ENCODE measurements around the gene MYO3B.

The MYO3B gene

GRCh38 chr2:170375192-170375591, 197.2 kb downstream of the MYO3B start:
- no peak for DNase-seq

- no peak for DNase-seq
Measured at GRCh38 chr2:170377500-170378207, 199.7 kb downstream of the MYO3B start.

DNA sequence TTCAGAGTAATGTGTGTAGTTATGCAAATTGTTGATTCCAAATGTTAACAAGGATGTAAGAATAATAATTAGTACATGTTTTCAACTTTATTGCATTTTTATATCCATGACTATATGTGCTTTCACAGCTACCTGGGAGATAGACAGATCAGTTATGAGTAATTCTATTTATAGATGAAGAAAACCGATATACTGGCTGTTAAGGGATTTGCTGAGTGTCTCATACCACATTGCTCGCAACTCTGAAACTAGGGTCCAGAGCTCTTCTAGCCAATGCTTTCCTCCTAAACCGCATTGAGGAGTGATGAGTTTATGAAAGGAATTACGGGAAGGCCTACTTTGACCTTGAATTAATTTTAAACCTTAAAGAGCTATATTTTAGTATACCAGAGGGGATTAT, 202.3 kb downstream of the MYO3B start:
- DNase-seq: no peak

GRCh38 chr2:170381678-170382077, 203.7 kb downstream of the MYO3B start:
- DNase-seq: no peak

DNA sequence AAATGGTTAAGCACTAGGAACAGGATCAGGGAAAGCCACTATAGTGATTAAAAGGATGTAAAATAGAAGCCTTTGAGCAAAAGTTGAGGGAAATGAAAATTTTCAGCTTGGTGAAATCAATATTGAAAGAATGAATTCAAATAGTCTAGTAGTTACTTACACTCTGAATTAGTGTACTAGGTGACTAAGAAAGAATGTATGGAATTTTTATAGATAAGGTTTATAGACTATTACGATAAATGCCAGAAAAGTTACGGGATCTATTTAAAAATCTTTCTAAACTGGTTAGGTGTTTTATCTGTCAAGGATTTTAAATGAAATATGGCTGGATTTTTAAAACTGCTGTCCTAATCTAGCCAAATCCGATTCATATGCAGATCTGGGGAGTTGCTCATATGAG, 208.6 kb downstream of the MYO3B start:
- DNase-seq: no peak

GRCh38 chr2:170391018-170391417, 213.1 kb downstream of the MYO3B start:
- DNase-seq: no peak

DNA sequence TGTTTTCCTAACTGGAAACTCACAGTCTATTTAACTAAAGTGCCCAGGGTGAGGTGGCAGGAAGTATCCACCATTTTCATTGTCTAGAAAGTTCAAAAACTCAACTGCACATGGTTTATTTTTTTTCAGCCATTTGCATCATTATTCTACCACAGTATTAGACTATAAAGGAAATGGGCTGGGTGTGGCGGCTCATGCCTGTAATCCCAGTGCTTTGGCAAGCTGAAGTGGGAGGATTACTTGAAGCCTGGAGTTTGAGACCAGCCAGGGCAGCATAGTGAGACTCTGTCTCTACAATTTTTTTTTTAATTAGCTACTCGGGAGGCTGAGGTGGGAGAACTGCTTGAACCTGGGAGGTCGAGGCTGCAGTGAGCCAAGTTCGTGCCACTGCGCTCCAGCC, 213.8 kb downstream of the MYO3B start:
- DNase-seq: no peak

- no peak for DNase-seq
Measured at GRCh38 chr2:170393861-170394498, 216.0 kb downstream of the MYO3B start.

- no peak for DNase-seq
Measured at GRCh38 chr2:170394641-170395387, 216.9 kb downstream of the MYO3B start.

DNA sequence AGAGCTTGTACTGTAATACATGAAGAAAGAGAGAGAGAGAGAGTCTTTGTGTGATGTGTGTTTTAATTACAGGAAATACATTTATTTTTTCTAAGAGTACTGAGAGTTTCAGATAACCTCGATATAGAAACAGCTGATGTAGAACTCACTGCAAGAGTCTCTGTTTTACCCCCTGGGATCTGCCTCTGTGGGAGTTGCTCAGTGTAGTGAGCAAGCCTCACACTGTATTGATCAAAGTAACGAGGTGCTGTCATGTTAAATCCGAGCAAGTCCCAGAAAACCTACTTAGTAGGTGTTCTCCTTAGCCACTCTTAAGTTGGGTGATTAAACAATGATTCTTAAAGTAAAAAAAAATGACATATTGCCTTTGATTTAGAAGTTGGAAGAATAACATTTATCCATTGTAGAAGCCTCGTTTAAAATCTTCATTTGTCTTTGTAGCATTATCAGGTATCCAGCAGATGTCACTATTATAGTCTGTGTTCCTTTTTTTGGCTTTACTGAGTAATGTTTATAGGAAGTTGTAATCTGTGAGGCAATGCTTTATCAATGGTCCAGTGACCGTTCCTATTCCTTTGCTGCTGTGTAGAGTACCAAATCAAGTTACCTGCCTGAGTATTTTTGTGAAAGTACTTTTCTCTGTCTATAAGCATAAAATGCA, 219.0 kb downstream of the MYO3B start:
- DNase-seq: peak; percentile 26

DNA sequence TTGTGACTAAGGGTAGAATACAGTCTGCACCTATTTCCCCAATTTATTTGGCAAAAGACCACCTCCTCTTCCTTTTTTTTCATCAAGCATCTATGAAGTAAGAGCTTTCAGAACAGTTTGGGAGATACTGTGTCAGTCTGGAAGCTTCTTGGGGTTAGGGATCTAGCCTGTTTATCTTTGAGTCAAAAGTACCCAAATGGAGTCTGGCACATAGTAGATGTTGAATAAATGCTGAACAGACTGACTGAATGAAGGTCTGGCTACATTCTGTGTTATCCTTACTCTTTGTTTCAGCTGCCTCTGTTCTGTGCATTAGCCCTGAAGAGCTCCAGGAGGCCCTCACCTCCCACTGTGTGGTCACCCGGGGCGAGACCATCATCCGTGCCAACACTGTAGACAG, 223.2 kb downstream of the MYO3B start:
- no peak for DNase-seq

- DNase-seq: no peak
Measured at GRCh38 chr2:170404846-170405245, 226.9 kb downstream of the MYO3B start.

DNA sequence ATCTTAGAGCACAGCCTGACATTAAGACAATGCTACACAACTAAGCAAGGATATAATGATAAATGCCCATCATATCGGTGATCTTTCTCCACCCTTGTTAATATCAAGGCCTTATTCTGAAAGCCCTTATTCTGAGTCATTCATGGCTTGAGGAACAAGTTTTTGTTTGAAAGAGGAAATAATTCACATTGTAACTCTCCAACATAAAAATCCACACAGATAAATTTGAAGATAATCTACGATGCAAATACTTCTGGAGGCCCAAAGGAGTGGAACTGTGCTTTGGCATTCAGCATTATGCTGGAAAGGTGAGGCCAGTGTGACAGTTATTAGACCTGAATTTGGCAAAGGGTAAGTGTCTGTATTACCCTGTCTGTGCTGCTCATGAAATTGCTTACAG, 227.4 kb downstream of the MYO3B start:
- no peak for DNase-seq

- DNase-seq: no peak
Measured at GRCh38 chr2:170408461-170409163, 230.7 kb downstream of the MYO3B start.

GRCh38 chr2:170409164-170409535, 231.2 kb downstream of the MYO3B start:
- peak; percentile 82 for DNase-seq

DNA sequence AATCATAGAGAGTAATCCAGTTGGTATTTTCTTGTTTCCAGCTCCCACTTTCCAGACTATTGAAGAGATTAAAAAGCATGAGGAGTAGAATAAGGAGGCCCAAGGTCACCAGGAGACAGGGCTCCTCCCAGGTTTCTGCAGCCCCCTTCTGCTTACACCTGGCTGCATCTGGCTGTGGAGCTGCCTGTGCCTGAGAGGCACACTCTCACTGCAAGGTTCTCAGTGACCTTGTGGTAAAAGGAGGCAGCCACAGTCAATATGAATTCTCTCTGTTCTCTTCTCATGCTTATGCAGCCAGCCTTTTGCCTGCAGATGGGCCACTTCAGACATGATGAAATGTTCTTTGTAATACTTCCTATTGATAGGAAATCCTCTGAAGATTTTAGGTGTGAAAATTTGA, 233.7 kb downstream of the MYO3B start:
- DNase-seq: no peak

DNA sequence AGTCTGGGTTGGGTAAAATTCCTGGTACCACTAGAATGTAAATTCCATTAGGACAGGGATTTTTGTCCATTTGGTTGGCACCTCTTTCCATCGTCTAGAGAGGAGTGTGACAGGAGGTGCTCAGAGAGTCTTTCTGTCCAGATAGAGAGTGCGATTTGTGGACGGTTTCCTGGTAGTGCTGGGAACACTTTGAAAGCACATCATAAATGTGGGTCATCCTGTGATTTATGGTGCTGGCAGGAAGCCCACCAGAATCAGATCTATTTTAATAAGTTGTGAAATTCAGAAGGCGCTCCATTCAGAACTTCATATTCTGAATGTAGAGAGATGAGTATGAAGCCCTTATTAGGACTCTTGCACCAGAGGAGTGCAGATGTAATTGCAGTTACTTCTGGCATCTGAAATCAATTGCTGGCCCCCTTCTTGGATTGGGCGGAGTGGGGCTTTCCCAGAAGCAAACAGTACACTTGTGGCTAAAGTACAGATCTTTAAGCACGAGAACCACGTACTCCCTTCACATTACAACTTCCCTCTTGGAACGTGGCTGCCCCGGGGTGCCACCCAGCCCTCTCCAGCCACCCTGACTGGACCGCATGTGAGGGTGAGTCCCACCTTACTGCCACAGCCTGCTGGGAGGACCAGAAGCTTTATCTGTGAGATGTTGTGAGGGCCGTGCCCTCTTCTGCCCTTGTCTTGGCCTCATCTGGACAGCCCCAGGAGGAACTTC, 243.2 kb downstream of the MYO3B start:
- DNase-seq: no peak

GRCh38 chr2:170423919-170424318, 246.0 kb downstream of the MYO3B start:
- DNase-seq: no peak

DNA sequence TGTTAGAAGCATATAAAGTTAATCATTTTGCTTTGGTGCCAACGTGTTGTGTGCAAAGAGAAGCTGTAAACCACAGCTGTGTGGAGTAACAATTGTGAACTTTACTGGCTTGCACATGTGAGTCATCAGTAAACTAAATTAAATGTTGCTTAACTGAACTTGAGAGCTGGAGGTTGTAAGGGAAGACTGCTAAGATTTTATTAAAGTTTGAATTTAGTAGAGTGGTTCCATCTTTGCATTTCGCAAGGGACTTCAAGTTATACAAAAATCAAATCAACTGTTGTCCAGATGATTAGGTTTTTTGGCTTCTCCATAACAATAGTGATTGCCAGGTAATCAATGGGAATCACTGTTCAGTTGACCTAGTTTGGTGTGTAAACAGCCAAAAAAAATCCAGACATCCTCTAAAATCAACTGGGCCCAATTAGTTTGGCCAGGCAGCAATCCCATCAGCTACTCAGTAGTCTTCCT, 247.4 kb downstream of the MYO3B start:
- no peak for DNase-seq

DNA sequence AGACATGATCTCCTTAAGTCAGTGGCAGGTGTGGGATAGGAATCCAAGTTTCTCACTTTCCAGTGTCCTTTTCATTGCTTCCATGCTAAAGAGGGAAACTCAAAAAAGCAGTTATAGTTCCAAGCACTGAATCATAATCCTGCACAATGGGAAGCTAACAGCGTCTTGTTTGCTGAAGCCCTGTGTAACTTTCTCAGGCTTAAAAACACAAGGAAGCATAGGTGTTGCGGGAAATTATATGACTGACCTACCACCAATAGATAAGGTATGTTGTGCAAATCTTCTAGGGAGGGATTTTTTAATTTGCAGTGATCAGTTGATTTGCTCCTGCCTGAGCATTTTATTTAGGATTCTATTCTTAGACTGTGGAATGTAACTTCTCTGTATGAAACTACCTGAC, 250.9 kb downstream of the MYO3B start:
- no peak for DNase-seq

DNA sequence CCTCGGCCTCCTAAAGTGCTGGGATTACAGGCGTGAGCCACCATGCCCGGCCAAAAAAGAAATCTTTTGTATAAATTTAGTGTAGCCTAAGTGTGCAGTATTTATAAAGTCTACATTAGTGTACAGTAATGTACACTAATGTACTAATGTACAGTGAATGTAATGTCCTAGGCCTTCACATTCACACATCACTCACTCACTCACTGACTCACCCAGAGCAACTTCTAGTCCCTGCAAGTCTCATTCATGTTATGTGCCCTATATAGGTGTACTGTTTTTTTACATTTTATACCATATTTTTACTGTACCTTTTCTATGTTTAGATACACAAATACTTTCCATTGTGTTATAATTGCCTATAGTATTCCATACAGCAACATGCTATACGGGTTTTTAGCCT, 254.9 kb downstream of the MYO3B start:
- DNase-seq: no peak

GRCh38 chr2:170433448-170433847, 255.5 kb downstream of the MYO3B start:
- no peak for DNase-seq

Measured in hematopoietic multipotent progenitor cell treated with erythropoietin and hydrocortisone succinate and interleukin-3 and kit ligand, for 8 days (in vitro differentiated cells).